ENCODE results near the gene CHST8.

CHST8 gene

DNA sequence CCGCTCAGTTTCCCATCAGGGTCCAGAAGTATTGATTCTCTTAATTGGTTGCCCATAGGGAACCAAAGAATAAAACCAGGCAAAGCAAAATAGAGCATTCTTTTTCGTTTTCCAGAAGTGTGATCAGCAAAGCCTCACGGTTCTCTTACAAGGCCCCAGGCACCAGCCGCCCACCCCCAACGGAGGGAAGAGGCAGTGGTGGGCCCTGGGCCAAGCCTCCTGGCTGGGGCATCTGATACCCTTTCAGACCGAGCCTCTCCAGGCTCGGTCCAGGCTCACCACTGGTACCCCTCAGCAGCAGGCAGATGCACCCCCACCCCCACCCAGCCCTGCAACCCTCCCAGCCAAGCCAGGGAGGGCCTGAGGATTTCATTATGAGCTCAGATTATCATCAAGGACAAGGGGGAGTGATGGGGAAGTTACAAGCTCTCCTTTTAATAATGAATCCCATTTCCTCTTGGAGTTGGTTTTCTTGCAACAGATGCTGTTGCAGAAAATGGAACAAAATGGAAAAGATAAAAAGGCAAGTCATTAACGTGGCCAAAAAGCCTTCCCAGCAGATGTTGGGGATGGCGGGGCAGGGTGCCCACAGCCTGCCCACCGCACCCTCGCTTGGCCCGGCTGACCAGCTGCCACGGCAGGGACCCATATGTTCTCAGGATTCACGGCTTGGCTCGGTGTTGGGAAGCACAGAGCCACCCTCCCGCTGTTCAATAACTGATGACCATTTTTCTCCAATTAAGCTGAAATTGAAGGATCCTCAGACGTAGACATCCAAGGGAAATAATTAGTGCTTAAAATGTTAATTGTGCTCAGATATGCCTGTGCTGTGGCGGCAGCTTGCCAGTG lies 129.1 kb downstream of the CHST8 start:
- TF ChIP-seq, protein P1, sequence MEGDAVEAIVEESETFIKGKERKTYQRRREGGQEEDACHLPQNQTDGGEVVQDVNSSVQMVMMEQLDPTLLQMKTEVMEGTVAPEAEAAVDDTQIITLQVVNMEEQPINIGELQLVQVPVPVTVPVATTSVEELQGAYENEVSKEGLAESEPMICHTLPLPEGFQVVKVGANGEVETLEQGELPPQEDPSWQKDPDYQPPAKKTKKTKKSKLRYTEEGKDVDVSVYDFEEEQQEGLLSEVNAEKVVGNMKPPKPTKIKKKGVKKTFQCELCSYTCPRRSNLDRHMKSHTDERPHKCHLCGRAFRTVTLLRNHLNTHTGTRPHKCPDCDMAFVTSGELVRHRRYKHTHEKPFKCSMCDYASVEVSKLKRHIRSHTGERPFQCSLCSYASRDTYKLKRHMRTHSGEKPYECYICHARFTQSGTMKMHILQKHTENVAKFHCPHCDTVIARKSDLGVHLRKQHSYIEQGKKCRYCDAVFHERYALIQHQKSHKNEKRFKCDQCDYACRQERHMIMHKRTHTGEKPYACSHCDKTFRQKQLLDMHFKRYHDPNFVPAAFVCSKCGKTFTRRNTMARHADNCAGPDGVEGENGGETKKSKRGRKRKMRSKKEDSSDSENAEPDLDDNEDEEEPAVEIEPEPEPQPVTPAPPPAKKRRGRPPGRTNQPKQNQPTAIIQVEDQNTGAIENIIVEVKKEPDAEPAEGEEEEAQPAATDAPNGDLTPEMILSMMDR (IDR thresholded peaks at IDR 0.05; ENCODE audit: borderline replicate concordance, insufficient read depth, low read depth, low read length) = no peak
- no peak overlapping the region for H3K4me3 ChIP-seq (ENCODE audit: low read depth, low read length)

DNA sequence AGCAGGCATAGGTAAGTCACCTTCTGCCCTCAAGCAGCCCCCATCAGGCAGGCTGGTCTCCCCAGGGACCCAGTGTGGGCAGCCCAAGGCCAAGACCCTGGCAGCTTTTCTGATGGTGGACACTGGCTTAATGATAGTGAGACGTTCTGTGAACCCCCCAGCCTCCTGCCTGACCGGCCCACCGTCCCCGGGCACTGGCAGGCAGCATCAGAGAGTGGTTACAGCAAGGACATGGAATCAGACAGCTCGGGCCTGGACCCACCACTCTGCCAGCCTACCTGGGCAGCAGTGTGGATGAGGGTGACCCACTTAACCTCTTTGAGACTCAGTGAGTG lies 129.7 kb downstream of the CHST8 start:
- TF ChIP-seq, protein P1 (IDR thresholded peaks at IDR 0.05; ENCODE audit: borderline replicate concordance, insufficient read depth, low read depth, low read length) = no peak
- H3K4me3 ChIP-seq (ENCODE audit: low read depth, low read length) = no peak overlapping the region

DNA sequence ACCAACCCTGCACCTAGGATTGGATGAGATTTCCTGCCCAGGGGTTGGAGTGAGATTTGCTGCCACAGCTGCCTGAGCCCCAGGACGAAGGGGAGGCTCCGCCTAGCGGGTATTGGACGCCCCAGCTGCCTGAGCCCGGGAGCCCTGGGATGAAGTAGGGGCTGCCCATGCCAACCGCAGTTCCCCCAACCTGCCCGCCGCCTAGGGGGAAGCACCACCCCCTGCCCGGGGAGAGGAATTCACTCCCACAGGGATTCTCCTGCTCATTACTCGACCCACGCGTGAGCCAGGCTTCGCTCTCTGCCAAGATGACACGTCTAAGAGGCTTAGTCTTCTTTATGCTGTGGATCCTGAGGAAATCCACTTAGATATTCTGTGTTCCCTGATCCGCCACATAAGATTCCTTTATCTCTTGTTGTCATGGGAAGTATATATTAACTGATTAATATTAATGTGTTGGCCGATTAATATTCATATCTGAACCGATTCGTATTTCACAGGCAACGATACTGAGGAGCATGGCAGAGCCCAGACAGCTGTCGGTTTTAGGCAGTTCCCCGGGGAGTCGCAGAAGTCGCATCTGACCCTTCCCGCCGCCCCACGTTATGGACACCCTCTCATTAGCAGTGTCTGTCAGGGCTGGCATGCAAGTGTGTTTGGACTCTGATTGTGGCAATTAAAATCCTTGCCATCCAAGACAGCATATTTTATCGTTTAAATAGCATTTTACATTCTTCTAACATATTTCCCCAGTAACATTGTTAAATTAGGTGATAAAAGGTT lies 130.5 kb downstream of the CHST8 start:
- H3K4me3 ChIP-seq (ENCODE audit: low read depth, low read length) = no peak overlapping the region
- TF ChIP-seq, protein P1 (IDR thresholded peaks at IDR 0.05; ENCODE audit: borderline replicate concordance, insufficient read depth, low read depth, low read length) = no peak

DNA sequence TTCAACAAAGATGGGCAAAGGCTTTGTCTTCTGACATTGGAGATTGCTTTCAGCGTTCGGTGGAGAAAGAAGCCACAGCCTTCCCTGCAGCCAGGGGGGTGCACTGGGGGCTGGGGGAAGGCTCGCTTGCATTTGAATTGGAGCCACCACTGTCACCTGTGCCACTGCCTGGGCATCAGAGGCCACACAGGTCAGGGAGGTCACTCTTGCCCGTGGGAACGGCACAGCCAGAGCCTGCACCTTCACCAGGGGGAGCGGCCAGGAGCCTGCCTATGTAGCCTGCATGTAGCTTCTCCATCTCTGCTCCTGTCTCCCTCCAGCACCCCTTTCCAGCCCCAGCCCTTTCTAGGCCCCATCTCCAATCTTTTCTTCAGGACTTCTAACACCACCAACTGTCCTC lies 131.2 kb downstream of the CHST8 start:
- TF ChIP-seq, protein P1 (IDR thresholded peaks at IDR 0.05; ENCODE audit: borderline replicate concordance, insufficient read depth, low read depth, low read length) = no peak
- H3K4me3 ChIP-seq (ENCODE audit: low read depth, low read length) = no peak overlapping the region

DNA sequence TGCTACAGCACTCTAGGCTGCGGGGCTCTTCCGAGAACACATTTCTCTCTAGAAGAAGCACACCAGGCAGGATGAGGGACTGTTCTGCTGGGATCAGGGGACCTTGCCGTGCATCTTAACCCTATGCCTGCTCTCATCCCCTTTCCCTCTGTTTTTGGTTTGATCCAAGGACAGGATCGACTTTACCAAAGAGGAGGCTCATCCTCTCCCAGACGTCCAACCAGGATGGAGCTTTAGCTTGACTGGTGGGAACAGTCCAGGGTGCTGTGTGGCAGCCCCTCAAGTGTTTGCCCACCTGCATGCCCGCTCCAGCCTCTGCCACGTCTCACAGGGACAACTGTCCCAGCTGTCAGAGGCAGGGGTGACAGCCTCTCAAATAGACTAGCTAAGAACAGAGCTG lies 132.6 kb downstream of the CHST8 start:
- TF ChIP-seq, protein P1 (IDR thresholded peaks at IDR 0.05; ENCODE audit: borderline replicate concordance, insufficient read depth, low read depth, low read length) = no peak
- H3K4me3 ChIP-seq (ENCODE audit: low read depth, low read length) = no peak overlapping the region

DNA sequence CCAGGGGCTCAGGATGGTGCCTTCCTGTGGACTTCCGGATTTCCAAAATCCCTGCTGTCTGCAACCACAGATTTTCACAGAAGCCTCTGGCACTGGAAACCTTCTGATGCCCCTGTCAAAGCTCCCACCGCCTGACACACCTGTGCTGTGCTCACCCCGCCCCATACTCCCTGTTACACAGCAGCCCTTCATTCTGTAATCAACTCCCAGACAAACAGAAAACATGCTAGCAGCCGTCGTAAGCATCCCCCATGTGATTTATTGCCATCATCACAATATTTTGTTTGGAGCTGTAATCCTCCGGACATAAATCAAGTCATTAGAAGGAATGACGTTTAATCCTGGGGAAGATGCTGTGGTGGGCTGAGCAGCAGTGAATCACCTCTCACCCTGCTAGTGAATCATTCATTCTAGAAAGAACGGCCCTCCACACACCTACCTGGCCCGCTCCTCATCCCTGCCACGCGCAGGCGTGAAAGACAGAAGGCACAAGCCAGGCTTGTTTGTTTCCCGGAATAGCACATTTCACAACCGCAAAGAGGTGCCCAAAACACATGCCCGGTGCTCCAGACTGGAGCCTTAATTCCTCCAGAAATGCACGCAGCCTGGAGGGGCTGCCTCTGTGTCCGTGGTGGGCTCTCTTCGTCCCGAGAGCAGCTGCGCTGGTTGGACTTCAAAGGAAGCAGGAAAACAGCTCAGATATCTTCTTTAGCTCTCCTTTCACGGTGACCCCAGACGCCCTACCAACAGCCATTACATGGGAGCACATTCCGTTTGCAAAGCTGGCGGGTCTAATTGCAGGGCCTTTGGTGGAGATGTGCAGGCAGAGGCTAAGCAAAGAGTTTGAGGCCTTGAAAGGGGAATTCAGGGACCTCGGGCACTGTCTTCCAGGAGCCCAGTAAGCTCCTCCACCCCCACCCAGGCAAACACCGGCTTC lies 133.6 kb downstream of the CHST8 start:
- H3K4me3 ChIP-seq (ENCODE audit: low read depth, low read length) = no peak overlapping the region
- TF ChIP-seq, protein P1 (IDR thresholded peaks at IDR 0.05; ENCODE audit: borderline replicate concordance, insufficient read depth, low read depth, low read length) = no peak

Data from GM12875 (cell line).